LNCAP (cell line): ENCODE measurements around the gene ZSWIM7.

ENCODE experiments used
- CTCF ChIP-seq: fragments of 450-650 bp; IDR thresholded peaks from 2 replicates; pipeline ENCODE4 v1.5.1; 2017; ENCODE audit warnings: mild to moderate bottlenecking

Gene ZSWIM7

GRCh38 chr17:15999141-15999973 is at the start of gene ZSWIM7, which contains the start of gene TTC19:
Gene ZSWIM7, minus strand, starts transcription at chr17:15999704. Its CDS starts 110 bp downstream, at chr17:15999594.
Gene TTC19, plus strand, starts transcription at chr17:15999824. Its CDS starts 25 bp downstream, at chr17:15999849.
- TF ChIP-seq CTCF, result no peak

GRCh38 chr17:16048811-16049449 is 49.4 kb upstream of the ZSWIM7 start:
- TF ChIP-seq CTCF, result no peak

GRCh38 chr17:16046966-16047365 is 47.5 kb upstream of the ZSWIM7 start:
- no peak for TF ChIP-seq CTCF

GRCh38 chr17:16044487-16044886 is 45.0 kb upstream of the ZSWIM7 start:
- no peak for TF ChIP-seq CTCF

GRCh38 chr17:16040710-16041251 is 41.3 kb upstream of the ZSWIM7 start:
- no peak for TF ChIP-seq CTCF

- no peak for TF ChIP-seq CTCF
Measured at GRCh38 chr17:16037636-16038035, 38.1 kb upstream of the ZSWIM7 start.

GRCh38 chr17:16036261-16036660 is 36.8 kb upstream of the ZSWIM7 start:
- no peak for TF ChIP-seq CTCF
